NCI-H748 (cell line): ENCODE data around the gene RASGRP3.
"Not testable (repeated sequence)": the region's sequence is repeated elsewhere in the genome, so short reads cannot be mapped to it uniquely, and the experiment has no call there.

Experiments used
- DNase-seq: peaks from one replicate; lab custom pipeline; 2025; ENCODE audit not compliant: unreplicated experiment; lab: John Stamatoyannopoulos, UW

RASGRP3 gene

DNA sequence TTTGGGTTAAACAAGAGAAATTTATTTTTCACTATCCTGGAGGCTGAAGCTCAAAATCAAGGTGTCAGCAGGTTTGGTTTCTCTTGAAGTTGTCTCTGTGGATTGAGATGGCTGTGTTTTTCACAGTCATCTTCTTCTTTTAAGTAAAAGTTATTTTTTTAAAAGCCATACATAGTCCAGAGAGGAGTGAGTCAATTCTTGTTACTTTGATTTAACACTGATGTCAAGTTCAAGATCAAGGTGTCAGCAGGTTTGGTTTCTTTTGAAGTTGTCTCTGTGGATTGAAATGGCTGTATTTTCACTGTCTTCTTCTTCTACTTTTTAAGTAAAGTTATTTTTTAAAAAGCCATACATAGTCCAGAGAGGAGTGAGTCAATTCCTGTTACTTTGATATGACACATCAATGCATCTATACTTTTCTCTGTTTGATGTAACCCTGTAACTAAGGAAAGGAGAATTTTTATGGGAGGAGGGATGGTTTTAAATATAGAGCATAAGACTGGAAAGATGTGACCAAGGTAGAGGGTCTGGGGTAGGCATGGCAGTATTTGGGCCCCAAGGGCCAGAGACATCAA, 22.5 kb upstream of the RASGRP3 start:
- DNase-seq = no peak

DNA sequence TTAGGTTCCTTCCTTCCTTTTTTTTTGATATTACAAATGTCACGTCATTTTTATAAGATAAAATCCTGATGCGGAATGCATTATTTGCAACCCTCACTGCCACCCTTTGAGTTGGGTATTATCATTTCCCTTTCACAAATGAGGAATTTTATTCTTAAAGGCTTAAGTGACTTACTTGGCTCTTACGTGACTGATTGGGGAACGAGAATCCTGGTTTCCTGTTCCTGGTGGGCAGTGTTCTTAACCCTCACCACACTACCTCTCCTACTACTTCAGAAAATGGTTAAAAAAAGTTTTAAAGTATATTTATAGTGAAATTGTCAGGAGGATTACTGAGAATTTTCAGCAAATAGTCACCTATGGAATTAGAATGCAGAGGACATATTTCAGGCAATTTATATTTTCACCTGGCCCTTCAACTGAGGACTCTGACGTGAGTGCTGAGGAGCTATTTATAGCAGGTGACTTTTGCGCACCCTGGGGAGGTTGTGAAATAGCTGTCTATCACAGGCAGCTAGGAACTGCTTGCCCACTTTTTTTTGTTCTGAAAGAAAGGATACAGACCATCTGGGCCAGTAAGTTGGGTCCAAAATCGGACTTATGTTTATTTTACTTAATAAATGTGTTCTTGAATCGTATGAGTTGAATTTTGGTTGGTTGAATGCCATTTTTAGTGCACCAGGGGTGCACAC, 18.7 kb upstream of the RASGRP3 start:
- no peak for DNase-seq

DNA sequence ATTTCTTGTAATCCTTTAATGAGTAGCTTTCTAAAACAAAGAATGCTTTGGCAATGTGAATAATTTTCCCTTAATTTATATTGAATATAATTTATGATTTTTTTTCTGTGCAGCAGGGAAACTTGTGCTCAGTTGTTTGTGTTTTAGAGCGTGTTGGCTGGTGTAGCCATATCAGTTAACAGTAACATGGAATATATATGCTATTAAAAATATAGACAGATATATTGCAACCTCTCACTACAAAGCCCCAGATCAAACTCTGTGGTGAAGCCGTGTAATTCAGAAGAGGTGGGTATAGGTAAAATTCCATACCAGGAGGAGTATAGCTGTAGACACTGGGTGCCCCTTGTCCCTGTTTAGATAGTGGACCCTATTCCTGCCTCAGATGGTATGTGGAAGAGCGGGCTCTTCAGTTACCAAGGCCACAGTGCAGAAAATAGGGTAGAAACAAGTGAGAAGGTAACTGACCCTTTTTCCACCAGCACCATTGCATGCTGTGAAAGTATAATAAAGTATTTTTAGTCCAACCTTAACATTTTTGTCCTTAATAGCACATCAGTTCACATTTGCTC, 18.1 kb upstream of the RASGRP3 start:
- DNase-seq = no peak

DNA sequence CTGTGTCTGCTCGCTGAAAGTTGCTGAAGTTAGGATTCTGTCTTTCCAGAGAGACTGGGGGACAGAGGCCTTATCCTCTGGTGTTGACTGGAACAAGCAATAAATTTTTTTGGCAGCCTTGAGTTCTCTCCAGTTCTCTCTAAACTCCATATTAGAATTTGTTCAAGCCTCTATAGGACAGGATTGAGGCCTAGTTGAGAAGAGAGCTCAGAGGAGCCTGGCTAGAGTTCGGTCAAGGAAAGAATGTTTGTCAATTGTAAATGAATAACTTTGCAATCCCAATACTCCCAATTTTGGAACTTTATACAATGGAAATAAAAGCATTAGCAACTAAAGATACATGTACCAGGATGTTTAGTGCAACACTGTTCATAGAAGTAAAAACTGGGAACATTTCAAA, 16.7 kb upstream of the RASGRP3 start:
- no peak for DNase-seq

DNA sequence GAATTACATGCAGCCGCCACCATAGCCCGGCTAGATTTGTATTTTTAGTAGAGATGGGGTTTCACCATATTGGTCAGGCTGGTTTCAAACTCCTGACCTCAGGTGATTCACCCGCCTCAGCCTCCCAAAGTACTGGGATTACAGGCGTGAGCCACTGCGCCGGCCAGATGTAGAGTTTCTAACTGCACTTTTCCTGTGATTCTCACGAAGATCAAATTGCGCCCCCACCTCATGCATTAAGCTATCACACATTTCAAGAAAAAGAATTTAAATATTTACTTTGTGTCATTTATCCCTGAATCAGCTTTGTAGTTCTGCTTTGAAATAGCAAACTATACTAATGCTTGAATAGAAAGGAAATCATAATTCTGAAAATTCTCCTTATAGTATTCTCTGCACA, 13.9 kb upstream of the RASGRP3 start:
- DNase-seq = not testable (repeated sequence)

DNA sequence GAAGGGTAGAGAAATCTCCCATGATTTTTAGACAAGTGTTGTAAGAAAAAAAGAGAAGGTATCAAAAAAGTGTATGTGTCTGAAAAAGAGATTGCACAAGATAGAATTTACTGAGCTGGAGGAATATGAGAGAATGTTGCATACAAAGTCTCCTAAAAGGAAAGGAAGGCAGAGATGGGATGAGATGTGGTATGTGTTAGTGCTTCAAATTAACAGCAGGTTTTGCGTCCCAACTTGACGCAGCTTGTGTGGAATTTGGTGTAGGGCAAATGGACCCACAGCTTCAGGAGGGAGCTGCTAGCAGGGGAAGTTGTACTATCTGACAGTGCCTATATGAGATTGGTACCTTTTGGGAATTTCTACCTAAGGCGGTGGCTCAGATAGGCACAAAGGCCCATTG, 9.0 kb upstream of the RASGRP3 start:
- no peak for DNase-seq

DNA sequence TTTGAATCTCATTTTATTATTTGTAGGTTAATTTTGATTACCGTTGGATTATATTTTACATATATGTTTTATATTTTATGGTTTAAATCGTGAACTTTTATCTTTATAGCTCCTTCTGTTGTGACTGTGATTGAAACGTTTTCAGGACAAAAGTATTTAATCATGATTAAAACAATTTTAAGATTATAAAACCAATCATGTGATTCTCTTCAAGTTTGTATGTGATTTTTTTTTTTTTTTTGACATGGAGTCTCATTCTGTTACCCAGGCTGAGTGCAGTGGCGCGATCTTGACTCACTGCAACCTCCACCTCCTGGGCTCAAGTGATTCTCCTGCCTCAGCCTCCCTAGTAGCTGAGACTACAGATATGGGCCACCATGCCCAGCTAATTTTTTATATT, 7.2 kb upstream of the RASGRP3 start:
- DNase-seq = no peak

DNA sequence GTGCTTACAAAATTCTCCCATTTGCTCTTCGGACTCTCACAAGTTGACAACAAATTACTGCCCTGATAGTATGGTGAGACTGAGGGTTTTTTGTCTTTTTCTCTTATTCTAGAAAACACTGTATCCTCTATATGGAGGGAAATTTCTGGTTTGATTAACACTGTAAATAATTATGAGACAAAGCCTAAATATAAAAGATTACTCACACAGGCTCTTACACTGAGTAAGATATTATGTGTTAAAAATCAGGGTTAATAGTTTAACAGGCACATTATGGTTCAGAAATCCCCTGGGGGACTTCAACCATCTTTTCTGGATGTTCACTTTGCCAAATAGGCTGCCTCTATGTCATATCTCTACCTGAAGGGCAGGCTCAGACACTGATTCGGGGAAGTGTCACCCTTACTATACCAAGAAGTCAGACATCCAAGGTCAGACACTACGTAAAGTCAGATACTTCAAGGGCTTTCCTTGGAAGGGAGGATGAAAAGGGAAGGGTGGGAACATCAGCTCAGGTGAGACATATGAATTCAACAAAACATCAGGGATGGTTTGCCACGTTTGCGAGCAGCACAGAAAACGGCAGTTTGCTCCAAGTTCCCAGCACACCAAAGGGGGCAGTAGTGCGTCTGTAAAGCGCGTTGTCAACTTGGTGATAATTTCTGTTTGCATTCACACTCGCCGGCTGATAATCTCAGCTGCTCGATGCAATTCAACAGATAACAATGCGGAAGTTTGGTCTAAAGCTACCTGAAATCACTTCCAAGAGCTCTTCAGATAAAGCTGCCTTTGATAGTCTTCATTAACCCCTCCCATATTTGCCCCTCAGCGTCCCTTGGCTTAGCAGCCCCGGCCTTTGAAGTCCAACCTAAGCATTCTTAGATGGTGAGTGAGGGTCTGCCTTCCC, 972 bp upstream of the RASGRP3 start:
- peak; percentile 69 for DNase-seq

DNA sequence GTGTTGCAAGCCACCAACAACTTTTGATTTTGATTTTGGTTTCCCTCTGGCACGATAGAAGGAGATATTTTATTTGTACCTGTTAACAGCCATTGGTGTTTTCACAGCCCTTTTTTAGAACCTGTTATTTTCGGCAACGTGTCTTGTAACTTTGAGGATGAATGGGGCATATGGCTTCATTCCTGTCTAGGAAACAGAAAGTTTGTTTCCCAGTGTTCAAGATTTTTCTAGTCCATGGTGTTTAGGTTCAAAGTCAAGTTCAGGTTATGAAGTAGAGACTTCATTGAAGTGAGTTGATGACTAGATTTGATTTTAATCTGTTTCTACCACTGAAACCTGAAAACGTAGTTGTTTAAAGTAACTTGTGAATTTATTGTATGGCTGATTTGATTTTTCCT, 343 bp downstream of the RASGRP3 start:
- no peak for DNase-seq

DNA sequence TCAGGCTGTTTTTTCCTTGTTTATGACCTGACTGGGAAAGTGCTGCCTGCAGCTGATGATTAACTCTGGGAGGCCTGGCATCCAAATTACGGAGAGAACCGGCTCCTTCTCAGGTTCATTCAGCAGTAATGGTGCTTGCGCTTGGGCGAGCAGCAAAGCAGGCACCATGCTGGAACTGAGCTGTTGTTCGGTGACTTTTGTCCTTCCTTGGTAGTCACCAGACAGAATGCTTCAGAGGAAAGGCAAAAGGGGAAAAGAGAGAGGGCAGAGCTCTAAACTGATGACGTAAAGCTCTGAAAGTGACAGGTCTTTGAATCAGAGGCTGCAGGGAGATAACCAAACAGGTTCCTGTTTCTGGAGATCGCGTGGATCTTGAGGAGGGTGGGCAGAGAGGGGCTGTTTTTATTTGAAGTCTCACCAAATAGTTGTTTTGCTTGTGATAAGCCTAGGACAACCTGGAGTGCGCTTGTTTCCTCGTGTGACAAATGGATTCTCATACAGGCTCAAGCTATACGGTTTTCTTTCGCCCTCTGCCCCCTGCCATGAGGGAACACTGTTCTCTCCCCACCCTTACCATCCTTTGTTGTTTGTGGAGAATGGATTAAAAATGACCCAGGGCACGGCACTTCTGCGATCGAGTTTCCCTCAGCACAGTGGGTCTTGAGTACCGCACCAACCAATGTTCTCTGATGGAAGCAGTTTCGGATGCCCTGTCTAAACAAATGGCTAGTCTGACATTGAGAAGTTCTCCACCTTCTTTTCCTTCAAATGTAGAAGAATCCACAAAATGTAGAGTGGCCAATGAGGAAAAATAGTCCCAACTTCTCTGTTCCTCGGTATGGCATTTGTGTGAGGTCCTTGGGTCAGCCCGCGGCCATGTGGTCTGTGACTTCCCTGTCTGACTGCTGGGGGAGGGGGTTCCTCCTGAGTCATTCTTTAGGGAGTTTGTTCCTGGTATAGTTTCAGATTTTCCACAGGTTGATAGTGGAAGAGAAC, 1.3 kb downstream of the RASGRP3 start:
- DNase-seq = no peak

DNA sequence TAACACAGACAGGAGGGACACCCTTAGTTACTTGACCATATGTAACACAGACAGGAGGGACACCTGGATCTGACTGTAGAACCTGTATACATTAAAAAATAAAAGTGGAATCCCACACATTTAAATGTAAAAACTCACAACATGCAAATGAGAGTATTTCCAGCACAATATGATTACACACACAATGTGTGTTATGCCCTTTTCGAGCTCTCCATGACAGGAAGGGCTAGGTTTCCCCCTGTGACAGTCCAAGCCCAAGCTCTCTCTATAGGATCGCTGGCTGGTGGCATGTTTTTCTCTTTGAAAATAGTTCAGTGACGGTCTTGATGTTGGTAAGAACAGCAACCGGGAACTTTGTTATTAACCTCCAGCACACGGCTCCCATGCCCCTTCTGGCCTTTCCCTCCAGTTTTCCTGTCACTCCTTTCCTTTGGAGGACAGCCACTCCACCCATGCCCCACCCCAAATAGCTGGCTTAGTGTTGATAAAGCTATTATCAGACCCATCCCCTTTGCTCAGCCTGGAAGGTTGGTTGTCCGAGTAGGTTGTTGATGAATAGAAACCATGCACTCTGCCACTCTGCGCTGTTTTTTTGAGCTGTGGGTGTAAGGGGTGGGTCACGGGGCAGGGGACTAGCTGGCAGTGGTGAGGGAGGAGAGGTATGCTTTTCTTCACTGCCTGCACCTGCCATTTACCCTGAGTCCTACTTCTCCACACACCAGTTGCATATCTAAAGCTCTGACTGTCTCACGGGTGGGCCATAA, 2.7 kb downstream of the RASGRP3 start:
- DNase-seq = no peak

DNA sequence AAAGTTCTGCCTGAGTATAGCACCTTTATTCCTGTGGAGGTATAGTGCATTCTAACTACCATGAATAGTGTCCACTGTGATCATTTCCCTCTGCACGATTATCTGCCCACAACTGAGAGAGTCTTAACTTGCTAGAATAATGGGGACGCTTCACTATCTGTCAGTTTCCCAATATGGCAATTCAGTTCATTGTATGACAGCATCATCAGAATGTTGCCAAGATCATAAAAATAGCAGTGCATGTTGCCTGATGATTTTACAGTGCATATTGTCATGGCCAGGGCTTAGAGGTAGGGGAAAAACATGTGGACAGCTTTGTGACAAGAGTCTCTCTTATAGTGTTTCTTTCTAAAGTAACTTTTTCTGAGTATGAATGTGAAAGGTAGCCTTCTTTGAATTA, 6.1 kb downstream of the RASGRP3 start:
- DNase-seq = no peak

DNA sequence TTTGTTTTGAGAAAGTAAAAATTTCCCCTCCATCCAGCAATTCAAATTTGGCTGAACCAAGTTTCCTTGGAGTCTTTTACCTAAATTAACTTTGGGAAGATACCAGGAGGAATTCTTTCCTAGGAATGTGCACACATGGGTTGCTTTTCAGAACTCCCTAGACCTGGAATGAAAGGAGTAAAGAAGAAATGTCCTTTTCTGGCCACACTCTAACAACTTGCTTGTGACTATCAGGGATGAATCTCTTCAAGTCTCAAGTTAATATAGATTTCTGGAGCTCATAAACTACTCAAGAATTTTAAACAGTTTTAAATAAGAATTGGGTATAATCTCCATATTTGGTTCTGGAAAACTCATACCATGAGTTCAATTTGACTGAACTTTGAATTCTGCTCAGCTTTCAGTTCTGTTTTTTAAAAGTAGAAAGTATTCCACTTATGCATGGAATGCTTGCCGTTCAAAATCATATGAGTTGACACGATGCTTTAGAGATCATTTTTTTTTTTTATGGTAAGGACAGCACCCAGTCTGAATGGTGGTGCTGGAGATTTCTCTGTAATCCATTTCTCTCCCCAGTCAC, 7.7 kb downstream of the RASGRP3 start:
- DNase-seq = no peak

DNA sequence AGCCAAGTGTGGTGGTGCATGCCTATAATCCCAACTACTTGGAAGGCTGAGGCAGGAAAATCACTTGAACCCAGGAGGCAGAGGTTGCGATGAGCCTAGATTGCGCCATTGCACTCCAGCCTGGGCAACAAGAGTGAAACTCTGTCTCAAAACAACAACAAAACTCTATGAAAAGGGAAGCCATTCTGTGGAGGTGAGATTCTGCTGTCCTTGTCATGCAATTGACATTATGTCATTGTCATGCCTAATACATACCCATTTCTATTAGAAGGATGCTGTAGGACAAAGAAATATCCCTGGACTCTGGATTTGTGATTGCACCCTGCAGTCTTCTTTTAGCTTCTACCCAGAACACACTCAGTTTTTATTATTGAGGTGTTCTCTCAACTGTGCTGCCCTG, 8.6 kb downstream of the RASGRP3 start:
- DNase-seq = no peak

DNA sequence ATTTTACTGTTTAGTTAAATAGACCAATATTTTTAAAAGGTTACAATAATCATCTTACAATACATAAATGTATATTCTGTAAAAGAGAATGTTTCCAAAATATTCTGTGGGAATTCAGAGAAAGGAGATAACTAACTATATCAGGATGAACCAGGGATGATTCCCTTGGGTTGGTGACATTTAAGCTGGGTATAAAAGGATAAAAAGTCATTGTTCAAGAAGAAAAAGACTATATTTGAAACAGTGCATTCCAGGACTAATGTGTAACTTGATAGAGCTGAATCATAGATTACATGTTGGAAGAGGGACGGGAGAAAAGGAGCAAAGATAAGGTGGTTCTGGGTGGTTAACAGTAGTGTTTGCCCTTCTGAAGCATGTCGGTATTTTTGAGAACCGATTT, 10.1 kb downstream of the RASGRP3 start:
- no peak for DNase-seq

DNA sequence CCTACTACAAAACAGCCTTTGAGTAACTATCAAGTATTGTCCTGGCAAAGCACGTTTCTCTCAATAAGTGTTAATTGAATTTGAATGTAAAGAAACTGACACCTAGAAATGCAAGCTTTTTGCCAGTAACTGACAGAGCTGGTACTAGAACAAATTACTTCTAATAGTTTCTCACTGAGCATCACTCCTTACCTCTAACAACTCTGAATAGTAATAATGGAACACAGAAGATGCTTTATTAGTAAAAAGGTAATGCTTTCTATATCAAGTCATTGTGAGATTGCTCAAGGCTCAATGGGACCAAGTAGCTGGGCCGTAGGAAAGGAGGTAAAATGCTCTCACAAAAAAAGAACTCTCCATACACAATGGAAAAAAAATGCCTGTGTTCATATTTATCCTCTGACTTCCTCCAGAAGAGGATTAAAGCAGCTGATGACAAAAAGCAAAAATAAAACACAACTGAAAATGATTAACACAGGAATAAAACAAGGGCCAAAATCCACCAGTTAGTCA, 11.8 kb downstream of the RASGRP3 start:
- no peak for DNase-seq

DNA sequence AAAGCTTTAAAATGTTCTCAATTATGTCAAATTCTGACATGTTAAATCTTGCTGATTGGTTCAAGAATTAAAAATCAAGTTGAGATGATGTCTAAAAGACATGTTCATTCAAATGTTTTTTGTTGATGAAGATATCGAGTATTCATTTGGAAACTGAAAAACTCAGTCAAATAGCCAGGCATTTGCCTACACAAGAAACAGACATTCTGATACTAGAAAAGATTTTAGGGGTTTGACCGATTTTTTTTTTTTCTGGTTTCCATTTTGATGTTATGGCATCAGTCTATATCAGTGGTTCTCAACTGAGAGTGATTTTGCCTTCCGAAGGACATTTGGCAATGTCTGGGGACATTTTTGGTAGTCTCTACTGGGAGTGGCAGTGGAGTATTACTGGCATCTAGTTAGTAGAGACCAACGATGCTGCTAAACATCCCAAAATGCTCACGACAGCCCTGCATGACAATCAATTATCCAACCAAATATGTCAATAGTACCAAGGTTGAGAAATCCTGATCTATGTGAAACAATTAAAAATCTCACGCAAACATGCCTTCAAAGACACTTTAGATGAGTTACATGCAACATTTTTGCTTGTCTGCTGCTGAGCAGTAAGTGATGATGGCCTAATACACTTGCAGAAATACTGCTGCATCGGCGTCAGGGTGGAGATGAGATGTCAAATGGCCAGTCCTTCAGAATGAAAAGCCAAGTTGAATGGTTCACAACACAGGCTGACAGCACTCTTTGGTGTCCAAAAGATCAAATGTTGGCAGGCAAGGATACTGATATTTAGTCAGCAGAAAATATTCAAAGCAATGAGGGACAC, 12.5 kb downstream of the RASGRP3 start:
- no peak for DNase-seq

DNA sequence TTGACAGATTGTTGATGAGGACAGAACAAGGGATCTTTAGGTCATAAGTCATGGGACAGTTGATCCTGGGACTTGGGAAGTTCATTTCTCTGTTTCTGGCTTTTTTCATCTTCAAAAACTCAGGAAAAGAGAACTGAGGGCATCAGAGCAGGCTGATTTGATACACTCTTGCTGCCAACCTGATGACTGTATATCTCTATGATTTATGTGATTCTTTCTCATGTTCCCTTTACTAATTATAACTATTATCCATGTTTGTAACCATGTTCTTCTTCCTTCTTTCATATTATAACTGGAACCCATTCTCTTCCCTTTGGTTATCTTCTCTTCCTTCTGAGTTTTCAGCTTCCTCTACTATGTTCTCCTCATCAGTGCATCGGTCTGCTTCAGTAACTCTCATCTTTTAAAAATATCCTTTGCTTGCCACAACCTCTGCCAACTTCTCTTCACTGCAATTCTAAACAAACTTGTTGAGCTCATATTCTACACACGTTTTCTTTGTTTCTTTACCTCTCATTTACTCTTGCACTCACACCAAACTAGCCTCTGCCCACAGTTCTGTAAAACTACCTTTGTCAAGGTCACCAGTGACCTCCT, 13.5 kb downstream of the RASGRP3 start:
- no peak for DNase-seq
